SK-N-SH (cell line): ENCODE data around the gene CLMN. TPM values are rescaled to one million over a fixed set of nuclear protein-coding genes. Genes with fewer than 3 reads are reported as not detected.

Experiments
- CTCF ChIA-PET: fragments of 300-600, 350-600 bp; formaldehyde crosslinking; extraction: SDS; loops from one replicate; lab custom pipeline; 2021; lab: Yijun Ruan, JAX
- POLR2A ChIA-PET: fragments of 350-600 bp; sonication (Branson Sonifier 250); formaldehyde crosslinking; extraction: SDS; loops from one replicate; lab custom pipeline; 2020; ENCODE audit warnings: antibody characterized with exemption, inconsistent platforms; lab: Yijun Ruan, JAX
- DNase-seq: peaks from one replicate; pipeline ENCODE4 v3.0.0; 2012
- H2AFZ ChIP-seq: fragments of 200-600 bp; sonication (generic); 2 replicates; pipeline ENCODE4 v1.8.1; 2016; ENCODE audit warnings: antibody characterized with exemption, mild to moderate bottlenecking, low read depth
- H3F3A ChIP-seq: fragments of 200-600 bp; sonication (generic); replicated peaks from 2 replicates; pipeline ENCODE3; 2016; ENCODE audit warnings: antibody characterized with exemption, mild to moderate bottlenecking; ENCODE audit not compliant: insufficient read depth
- H3K27ac ChIP-seq, 2 experiments: fragments of 200-500 bp in 1 of 2; fragments of 200-600 bp in 1 of 2; sonication (Bioruptor generic) in 1 of 2; sonication (generic), shearing (Covaris generic) in 1 of 2; 2 replicates each; pipeline versions ENCODE4 v1.5.1 to v1.6.1; 2014 to 2016; ENCODE audit warnings: low read depth in 2 of 2, inconsistent platforms in 1 of 2, low read length in 1 of 2, mild to moderate bottlenecking in 1 of 2, mixed read lengths in 1 of 2
- H3K27me3 ChIP-seq: fragments of 200-600 bp; sonication (generic), shearing (Covaris generic); 2 replicates; pipeline ENCODE4 v1.6.1; 2016; ENCODE audit warnings: mixed run types; ENCODE audit not compliant: insufficient read depth
- H3K36me3 ChIP-seq, 2 experiments: fragments of 200-500 bp in 1 of 2; fragments of 200-600 bp in 1 of 2; sonication (Bioruptor generic) in 1 of 2; sonication (generic) in 1 of 2; replicated peaks in 1 of 2; 2 replicates each; pipeline versions ENCODE3 to v1.5.1; 2014 to 2016; ENCODE audit warnings: low read length in 1 of 2, mild to moderate bottlenecking in 1 of 2; ENCODE audit not compliant: insufficient read depth in 2 of 2, control insufficient read depth in 1 of 2
- H3K4me1 ChIP-seq, 2 experiments: fragments of 200-500 bp in 1 of 2; fragments of 200-600 bp in 1 of 2; sonication (Bioruptor generic) in 1 of 2; sonication (generic), shearing (Covaris generic) in 1 of 2; 2 replicates each; pipeline versions ENCODE4 v1.5.1 to v1.6.1; 2014 to 2016; ENCODE audit warnings: low read depth in 1 of 2, low read length in 1 of 2, mixed run types in 1 of 2; ENCODE audit not compliant: insufficient read depth in 2 of 2, control insufficient read depth in 1 of 2
- H3K4me2 ChIP-seq: fragments of 200-600 bp; sonication (generic), shearing (Covaris generic); 2 replicates; pipeline ENCODE4 v1.6.1; 2017; ENCODE audit warnings: mixed run types
- H3K4me3 ChIP-seq, 2 experiments: fragments of 200-500 bp in 1 of 2; fragments of 200-600 bp in 1 of 2; sonication (Bioruptor generic) in 1 of 2; sonication (generic), shearing (Covaris generic) in 1 of 2; 2 replicates each; pipeline versions ENCODE4 v1.5.1 to v1.8.1; 2014 to 2016; ENCODE audit warnings: low read depth in 2 of 2, inconsistent platforms in 1 of 2, low read length in 1 of 2, mild to moderate bottlenecking in 1 of 2, mixed read lengths in 1 of 2, moderate library complexity in 1 of 2
- H3K79me2 ChIP-seq: fragments of 200-600 bp; sonication (generic); 2 replicates; pipeline ENCODE4 v1.8.1; 2017; ENCODE audit warnings: mild to moderate bottlenecking; ENCODE audit not compliant: insufficient read depth
- H3K9ac ChIP-seq: fragments of 200-600 bp; sonication (generic); 2 replicates; pipeline ENCODE4 v1.6.1; 2017; ENCODE audit warnings: mixed run types
- H3K9me2 ChIP-seq: fragments of 200-600 bp; sonication (generic); 2 replicates; pipeline ENCODE4 v1.6.1; 2017; ENCODE audit warnings: mixed run types
- H3K9me3 ChIP-seq: fragments of 200-600 bp; sonication (generic); 2 replicates; pipeline ENCODE4 v1.6.1; 2017; ENCODE audit warnings: mixed run types, mild to moderate bottlenecking, moderate library complexity
- H4K20me1 ChIP-seq: fragments of 200-600 bp; sonication (generic); 2 replicates; pipeline ENCODE4 v1.6.1; 2017; ENCODE audit warnings: mild to moderate bottlenecking, mixed run types; ENCODE audit not compliant: insufficient read depth
- CHD2 ChIP-seq: fragments of 150-350 bp; IDR thresholded peaks from 2 replicates; pipeline ENCODE4 v1.6.1; 2018; ENCODE audit warnings: low read length; ENCODE audit not compliant: partially characterized antibody
- ELF1 ChIP-seq: IDR thresholded peaks from 2 replicates; pipeline ENCODE4 v1.4.0; 2012
- EZH2phosphoT487 ChIP-seq: fragments of 200-600 bp; sonication (generic); IDR thresholded peaks from 2 replicates; pipeline ENCODE4 v1.6.1; 2017; ENCODE audit warnings: low read depth, mixed run types, mild to moderate bottlenecking, antibody characterized with exemption, moderate library complexity, borderline replicate concordance
- FOSL2 ChIP-seq: IDR thresholded peaks from 2 replicates; pipeline ENCODE4 v1.4.0; 2012; ENCODE audit warnings: low read depth, mild to moderate bottlenecking, moderate library complexity, borderline replicate concordance
- GABPA ChIP-seq: IDR thresholded peaks from 2 replicates; pipeline ENCODE4 v1.4.0; 2012; ENCODE audit warnings: low read depth, mild to moderate bottlenecking
- JUND ChIP-seq: IDR thresholded peaks from 2 replicates; pipeline ENCODE4 v1.4.0; 2012
- NFIC ChIP-seq: IDR thresholded peaks from 2 replicates; pipeline ENCODE4 v1.4.0; 2012; ENCODE audit warnings: borderline replicate concordance
- RFX5 ChIP-seq: IDR thresholded peaks from 2 replicates; pipeline ENCODE4 v1.6.1; 2012; ENCODE audit warnings: mild to moderate bottlenecking, improper control_type of control experiment, low read length
- SIN3A ChIP-seq: IDR thresholded peaks from 2 replicates; pipeline ENCODE4 v1.6.1; 2012; ENCODE audit warnings: low read depth, mild to moderate bottlenecking, low read length, moderate library complexity, borderline replicate concordance
- SMC3 ChIP-seq: IDR thresholded peaks from 2 replicates; pipeline ENCODE4 v1.6.1; 2012; ENCODE audit warnings: low read depth, low read length, improper control_type of control experiment
- TEAD4 ChIP-seq: IDR thresholded peaks from 2 replicates; pipeline ENCODE4 v1.4.0; 2012; ENCODE audit warnings: mild to moderate bottlenecking, borderline replicate concordance; ENCODE audit not compliant: insufficient read depth
- ZBTB33 ChIP-seq: IDR thresholded peaks from 2 replicates; pipeline ENCODE4 v1.4.0; 2012; ENCODE audit warnings: low read depth, borderline replicate concordance
- WGBS: methylation state at CpG from one replicate; pipeline ENCODE4 v1.1.6; 2017; ENCODE audit warnings: low lambda C conversion rate; 5-methylcytosine and 5-hydroxymethylcytosine counted together
- polyA plus RNA-seq, 3 experiments: library from polyadenylated mRNA; depleted of rRNA; stranded (reverse); fragments of >200 nt; gene quantifications; 2 replicates each; pipeline ENCODE4 v1.2.3, GENCODE V29; 2012
- TF ChIP-seq, protein P1 (sequence below): fragments of 150-350 bp; IDR thresholded peaks from 2 replicates; pipeline ENCODE4 v1.6.1; 2016; ENCODE audit warnings: mild to moderate bottlenecking, low read depth, low read length
- TF ChIP-seq, protein P2 (sequence below): fragments of 200-600 bp; sonication (generic); IDR thresholded peaks from 2 replicates; pipeline ENCODE4 v1.6.1; 2017; ENCODE audit warnings: antibody characterized with exemption, mild to moderate bottlenecking, moderate library complexity
- TF ChIP-seq, protein P3 (sequence below): IDR thresholded peaks from 2 replicates; pipeline ENCODE4 v1.4.0; 2012; ENCODE audit warnings: low read depth

Gene CLMN
- polyA plus RNA-seq, 1 of the 3 experiments (the other 2 are of a cell fraction) = 1.4 TPM

- 94% methylated on average over 3 of the region's 7 CpGs for WGBS
- H3K9me3 ChIP-seq = no peaks in the 10 kb centered on the region
- H3K4me3 ChIP-seq = no peak overlapping the region
- no peak overlapping the region for H3K27ac ChIP-seq
- POLR2A ChIA-PET = no interaction called here
- H3K79me2 ChIP-seq = no peaks in the 10 kb centered on the region
- no peaks in the 10 kb centered on the region for H3F3A ChIP-seq
- H3K9ac ChIP-seq = no peak overlapping the region
- TF ChIP-seq NFIC (no peak), CHD2 (no peak), ZBTB33 (no peak), SMC3 (no peak), JUND (no peak), GABPA (no peak), RFX5 (no peak), FOSL2 (no peak), SIN3A (no peak), ELF1 (no peak), TEAD4 (no peak), EZH2phosphoT487 (no peak)
- TF ChIP-seq, protein P1, sequence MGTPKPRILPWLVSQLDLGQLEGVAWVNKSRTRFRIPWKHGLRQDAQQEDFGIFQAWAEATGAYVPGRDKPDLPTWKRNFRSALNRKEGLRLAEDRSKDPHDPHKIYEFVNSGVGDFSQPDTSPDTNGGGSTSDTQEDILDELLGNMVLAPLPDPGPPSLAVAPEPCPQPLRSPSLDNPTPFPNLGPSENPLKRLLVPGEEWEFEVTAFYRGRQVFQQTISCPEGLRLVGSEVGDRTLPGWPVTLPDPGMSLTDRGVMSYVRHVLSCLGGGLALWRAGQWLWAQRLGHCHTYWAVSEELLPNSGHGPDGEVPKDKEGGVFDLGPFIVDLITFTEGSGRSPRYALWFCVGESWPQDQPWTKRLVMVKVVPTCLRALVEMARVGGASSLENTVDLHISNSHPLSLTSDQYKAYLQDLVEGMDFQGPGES = no peak
- TF ChIP-seq, protein P2, sequence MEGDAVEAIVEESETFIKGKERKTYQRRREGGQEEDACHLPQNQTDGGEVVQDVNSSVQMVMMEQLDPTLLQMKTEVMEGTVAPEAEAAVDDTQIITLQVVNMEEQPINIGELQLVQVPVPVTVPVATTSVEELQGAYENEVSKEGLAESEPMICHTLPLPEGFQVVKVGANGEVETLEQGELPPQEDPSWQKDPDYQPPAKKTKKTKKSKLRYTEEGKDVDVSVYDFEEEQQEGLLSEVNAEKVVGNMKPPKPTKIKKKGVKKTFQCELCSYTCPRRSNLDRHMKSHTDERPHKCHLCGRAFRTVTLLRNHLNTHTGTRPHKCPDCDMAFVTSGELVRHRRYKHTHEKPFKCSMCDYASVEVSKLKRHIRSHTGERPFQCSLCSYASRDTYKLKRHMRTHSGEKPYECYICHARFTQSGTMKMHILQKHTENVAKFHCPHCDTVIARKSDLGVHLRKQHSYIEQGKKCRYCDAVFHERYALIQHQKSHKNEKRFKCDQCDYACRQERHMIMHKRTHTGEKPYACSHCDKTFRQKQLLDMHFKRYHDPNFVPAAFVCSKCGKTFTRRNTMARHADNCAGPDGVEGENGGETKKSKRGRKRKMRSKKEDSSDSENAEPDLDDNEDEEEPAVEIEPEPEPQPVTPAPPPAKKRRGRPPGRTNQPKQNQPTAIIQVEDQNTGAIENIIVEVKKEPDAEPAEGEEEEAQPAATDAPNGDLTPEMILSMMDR = no peak
- TF ChIP-seq, protein P3, sequence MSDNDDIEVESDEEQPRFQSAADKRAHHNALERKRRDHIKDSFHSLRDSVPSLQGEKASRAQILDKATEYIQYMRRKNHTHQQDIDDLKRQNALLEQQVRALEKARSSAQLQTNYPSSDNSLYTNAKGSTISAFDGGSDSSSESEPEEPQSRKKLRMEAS = no peak
- TF ChIP-seq, all 33 proteins: peak for 0
- no peaks in the 10 kb centered on the region; a peak in 2 of 4 replicates for H3K4me1 ChIP-seq
- DNase-seq = no peak
- CTCF ChIA-PET = no interaction called here
- no peaks in the 10 kb centered on the region for H3K27me3 ChIP-seq
- H3K36me3 ChIP-seq = no peaks in the 10 kb centered on the region
- H3K9me2 ChIP-seq = no peaks in the 10 kb centered on the region
- H2AFZ ChIP-seq = no peak overlapping the region
- no peak overlapping the region for H3K4me2 ChIP-seq
- no peaks in the 10 kb centered on the region for H4K20me1 ChIP-seq
These were observed 45.4 kb downstream of the CLMN start for GRCh38 chr14:95274279-95274678.
